HepG2 (cell line): ENCODE measurements around the gene CEP250. TPM values are rescaled to one million over a fixed set of nuclear protein-coding genes. Genes with fewer than 3 reads are reported as not detected.

Experiments used
- ERF ChIP-seq: IDR thresholded peaks from 2 replicates; pipeline ENCODE4 v1.6.1; 2018; ENCODE audit warnings: missing biosample characterization, missing genetic modification reagents
- EZH2 ChIP-seq: conservative IDR thresholded peaks from 2 replicates; pipeline ENCODE4 v1.6.1; 2012; ENCODE audit warnings: mild to moderate bottlenecking, low read depth, low read length, moderate library complexity
- GFI1 ChIP-seq: sonication (generic); formaldehyde crosslinking; IDR thresholded peaks from 2 replicates; pipeline ENCODE4 v1.5.0; 2020; ENCODE audit warnings: missing genetic modification reagents, mild to moderate bottlenecking, borderline replicate concordance
- HOXA7 ChIP-seq: sonication (generic); formaldehyde crosslinking; IDR thresholded peaks from 2 replicates; pipeline ENCODE4 v1.8.1; 2022; ENCODE audit warnings: mild to moderate bottlenecking, missing genetic modification reagents, moderate library complexity
- LRRFIP1 ChIP-seq: sonication (generic); formaldehyde crosslinking; conservative IDR thresholded peaks from 2 replicates; pipeline ENCODE4 v1.4.0; 2020; ENCODE audit warnings: missing genetic modification reagents
- NR2C2 ChIP-seq: sonication (generic); formaldehyde crosslinking; IDR thresholded peaks from 2 replicates; pipeline ENCODE4 v1.4.0; 2020; ENCODE audit warnings: missing genetic modification reagents, mild to moderate bottlenecking, moderate library complexity, borderline replicate concordance
- RAD51 ChIP-seq: fragments of 450-650 bp; IDR thresholded peaks from 2 replicates; pipeline ENCODE4 v1.6.1; 2016; ENCODE audit warnings: borderline replicate concordance
- SNAPC4 ChIP-seq: sonication (generic); formaldehyde crosslinking; IDR thresholded peaks from 2 replicates; pipeline ENCODE4 v1.4.0; 2020; ENCODE audit warnings: mild to moderate bottlenecking, missing genetic modification reagents
- SYNCRIP ChIP-seq: fragments of 200-400 bp; formaldehyde crosslinking; IDR thresholded peaks from 2 replicates; pipeline ENCODE4 v1.6.1; 2018; ENCODE audit warnings: mild to moderate bottlenecking, low read depth, low read length; ENCODE audit not compliant: insufficient read depth
- ZBTB10 ChIP-seq: sonication (generic); formaldehyde crosslinking; IDR thresholded peaks from 2 replicates; pipeline ENCODE4 v1.4.0; 2020; ENCODE audit warnings: missing genetic modification reagents, borderline replicate concordance
- ZNF281 ChIP-seq: sonication (generic); formaldehyde crosslinking; IDR thresholded peaks from 2 replicates; pipeline ENCODE4 v1.4.0; 2020; ENCODE audit warnings: missing genetic modification reagents, borderline replicate concordance
- ZSCAN31 ChIP-seq: sonication (generic); formaldehyde crosslinking; IDR thresholded peaks from 2 replicates; pipeline ENCODE4 v1.5.0; 2020; ENCODE audit warnings: low read depth, mild to moderate bottlenecking, missing genetic modification reagents
- polyA plus RNA-seq, 8 experiments: library from polyadenylated mRNA; depleted of rRNA in 3 of 8; stranded (reverse) in 7 of 8; unstranded in 1 of 8; fragments of >200 nt; fragmentation: Illumina TruSeq in 4 of 8; extraction: Trizol in 4 of 8; gene quantifications; 2 replicates each; pipeline versions ENCODE4 v1.2.1 to v1.2.3, GENCODE V29; 2011 to 2016; ENCODE audit warnings: low read depth in 4 of 8, missing spikeins in 1 of 8, mixed read lengths in 1 of 8; ENCODE audit not compliant: insufficient read depth in 1 of 8
- total RNA-seq, 5 experiments: library from RNA; depleted of rRNA; stranded (reverse); fragments of >200 nt; fragmentation: Illumina TruSeq; extraction: Trizol; gene quantifications; 2 replicates each; pipeline ENCODE4 v1.2.3, GENCODE V29; 2016; ENCODE audit warnings: low read depth in 1 of 5
- TF ChIP-seq, protein P1 (sequence below): sonication (generic); formaldehyde crosslinking; IDR thresholded peaks from 2 replicates; pipeline ENCODE4 v1.4.0; 2020; ENCODE audit warnings: mild to moderate bottlenecking, missing genetic modification reagents

CEP250 gene
- total and polyA plus RNA-seq, 2 of the 13 experiments (the other 11 are each of a cell fraction or from before 2014, with no cell fraction given): 28.8 to 55.3 TPM

- TF ChIP-seq, protein P1, sequence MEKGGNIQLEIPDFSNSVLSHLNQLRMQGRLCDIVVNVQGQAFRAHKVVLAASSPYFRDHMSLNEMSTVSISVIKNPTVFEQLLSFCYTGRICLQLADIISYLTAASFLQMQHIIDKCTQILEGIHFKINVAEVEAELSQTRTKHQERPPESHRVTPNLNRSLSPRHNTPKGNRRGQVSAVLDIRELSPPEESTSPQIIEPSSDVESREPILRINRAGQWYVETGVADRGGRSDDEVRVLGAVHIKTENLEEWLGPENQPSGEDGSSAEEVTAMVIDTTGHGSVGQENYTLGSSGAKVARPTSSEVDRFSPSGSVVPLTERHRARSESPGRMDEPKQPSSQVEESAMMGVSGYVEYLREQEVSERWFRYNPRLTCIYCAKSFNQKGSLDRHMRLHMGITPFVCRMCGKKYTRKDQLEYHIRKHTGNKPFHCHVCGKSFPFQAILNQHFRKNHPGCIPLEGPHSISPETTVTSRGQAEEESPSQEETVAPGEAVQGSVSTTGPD: no peak
- no peak for TF ChIP-seq HOXA7 (CRISPR knock-in tag)
- no peak for TF ChIP-seq ZBTB10
- TF ChIP-seq ZSCAN31: no peak; the same call in 1 of the 2 replicates
- no peak for TF ChIP-seq RAD51
- no peak for TF ChIP-seq SYNCRIP
- TF ChIP-seq NR2C2: no peak
- TF ChIP-seq LRRFIP1 (CRISPR knock-in tag): no peak
- no peak for TF ChIP-seq EZH2
- TF ChIP-seq ERF (CRISPR knock-in tag): no peak
- TF ChIP-seq GFI1 (CRISPR knock-in tag): no peak
- TF ChIP-seq ZNF281 (CRISPR knock-in tag): 0 out of 2 replicates have a peak, but pooled peaks have one; percentile 18
- no peak for TF ChIP-seq SNAPC4 (CRISPR knock-in tag)
These were observed 23.6 kb upstream of the CEP250 start (continued) for GRCh38 chr20:35431621-35432429.
